HS-5 (cell line): Measurements from ENCODE around the gene SEPTIN5.
"Not testable (repeated sequence)": the region's sequence is repeated elsewhere in the genome, so short reads cannot be mapped to it uniquely, and the experiment has no call there.

Source experiments
- DNase-seq: peaks from one replicate; pipeline ENCODE4 v3.0.0-alpha.2; 2012; ENCODE audit warnings: low read depth

Gene SEPTIN5

DNA sequence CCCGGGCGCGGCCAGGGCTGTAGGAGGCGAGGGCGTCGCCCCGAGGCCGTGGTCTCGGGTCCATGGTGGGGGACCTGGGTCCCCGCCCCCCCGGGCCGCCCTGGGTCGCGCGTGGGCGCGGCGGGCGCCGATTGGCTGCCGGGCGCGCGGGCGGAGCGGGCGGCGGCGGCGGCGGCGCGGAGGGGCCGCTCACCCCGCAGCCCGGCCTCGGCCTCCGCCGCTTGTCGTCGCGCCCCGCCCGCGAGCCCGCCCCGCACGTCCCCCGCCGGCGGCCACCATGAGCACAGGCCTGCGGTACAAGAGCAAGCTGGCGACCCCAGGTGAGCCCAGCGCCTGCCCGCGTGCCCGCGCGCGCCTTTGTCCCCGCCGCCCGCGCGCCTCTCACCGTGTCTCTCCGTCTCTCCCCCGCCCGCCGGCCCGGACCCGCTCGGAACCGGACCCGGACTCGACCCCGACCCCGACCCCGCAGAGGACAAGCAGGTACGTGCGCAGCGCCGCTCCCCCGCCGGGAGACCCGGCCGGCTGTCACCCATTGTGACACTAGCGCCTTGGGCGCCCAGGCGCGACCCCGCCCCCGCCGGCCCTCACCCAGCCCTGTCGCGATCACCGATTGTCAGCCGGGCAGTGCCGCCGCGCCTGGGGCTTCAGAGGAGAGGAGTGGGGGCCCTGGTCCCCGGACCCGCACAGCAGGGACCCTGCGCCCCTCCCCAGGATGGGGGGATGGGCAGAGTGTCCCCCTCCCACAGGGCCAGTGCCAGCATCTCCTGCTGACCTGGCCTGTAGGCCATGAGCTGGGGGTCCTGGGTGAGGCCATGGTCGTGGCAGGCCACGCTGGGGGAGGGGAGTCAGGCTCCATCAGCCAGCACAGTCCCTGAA is at the start of gene SEPTIN5:
Gene SEPTIN5 (plus strand): TSS at position 192 of the 876 bp plus-strand sequence. CDS start 86 bp downstream, at position 278.
- DNase-seq = no peak

DNA sequence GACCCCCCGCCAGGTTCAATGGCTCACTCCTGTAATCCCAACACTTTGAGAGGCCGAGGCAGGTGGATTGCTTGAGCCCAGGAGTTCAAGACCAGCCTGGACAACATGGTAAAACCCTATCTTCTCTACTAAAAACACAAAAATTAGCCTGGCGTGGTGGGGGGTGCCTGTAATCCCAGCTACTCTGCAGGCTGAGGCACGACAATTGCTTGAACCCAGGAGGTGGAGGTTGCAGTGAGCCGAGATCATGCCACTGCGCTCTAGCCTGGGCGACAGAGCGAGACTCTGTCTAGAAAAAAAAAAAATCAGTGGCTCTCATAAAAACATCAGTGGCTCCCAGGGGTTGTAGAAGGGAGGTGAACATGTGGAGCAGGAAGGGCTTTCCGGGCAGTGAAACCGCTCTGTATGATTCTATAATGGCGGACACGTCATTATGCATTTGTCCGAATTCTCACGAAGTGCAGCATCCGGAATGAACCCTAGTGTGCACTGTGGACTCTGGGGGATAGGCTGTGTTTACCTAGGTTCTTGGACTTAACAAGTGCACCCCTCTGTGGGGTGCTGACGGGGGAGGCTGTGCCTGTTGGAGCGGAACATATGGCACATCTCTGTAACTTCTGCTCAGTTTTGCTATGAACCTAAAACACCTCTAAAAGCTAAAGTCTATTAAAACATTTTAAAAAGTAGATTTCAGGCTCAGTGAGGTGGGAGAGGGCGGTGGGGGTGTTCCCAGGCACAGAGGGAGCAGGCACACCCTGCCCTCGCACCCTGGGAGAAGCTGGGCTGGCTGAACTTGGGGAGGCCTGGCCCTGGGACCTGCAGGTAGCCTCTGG is 49.1 kb upstream of the SEPTIN5 start:
- DNase-seq = no peak

DNA sequence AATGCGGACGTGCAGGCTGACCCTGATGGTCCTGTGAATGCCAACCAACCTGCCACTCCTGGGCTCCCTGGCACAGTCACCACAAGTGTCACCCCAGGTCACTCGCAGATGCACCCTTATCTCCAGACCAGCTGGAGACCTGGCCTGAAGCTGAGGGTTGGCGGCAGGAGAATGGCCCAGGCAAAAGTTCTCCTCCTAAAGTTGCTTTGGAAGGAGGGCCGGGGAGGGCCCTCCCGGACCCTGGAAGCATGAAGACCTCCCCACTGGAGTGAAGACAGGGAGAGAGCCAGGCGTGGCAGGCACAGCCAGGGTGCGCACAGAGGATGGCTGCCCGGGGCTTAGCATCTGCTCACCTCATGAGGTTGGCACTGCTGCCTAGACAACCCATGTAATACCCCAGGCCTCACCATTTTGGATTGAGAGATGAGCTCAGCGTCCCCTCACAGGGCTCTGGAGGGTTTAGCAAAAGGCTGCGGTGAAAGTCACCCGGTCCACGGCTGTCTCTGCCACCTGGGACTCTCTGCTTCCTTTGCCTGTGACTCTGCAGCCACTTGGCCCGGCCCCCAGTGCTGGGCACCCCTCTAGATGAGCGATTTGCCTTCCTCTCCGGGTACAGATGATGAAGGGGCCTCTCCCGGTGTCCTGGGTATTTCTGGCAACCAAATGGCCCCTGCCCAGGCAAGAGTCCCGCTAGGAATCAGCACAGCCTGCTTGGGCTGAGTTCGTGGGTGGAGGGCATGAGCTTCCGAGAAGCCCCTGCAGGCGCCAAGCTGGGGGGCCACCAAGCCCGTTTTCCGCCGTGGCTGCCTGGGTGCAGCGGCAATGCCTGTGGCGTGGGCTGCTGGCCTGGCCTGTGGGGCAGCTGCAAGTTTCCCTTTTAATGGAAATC is 48.3 kb upstream of the SEPTIN5 start:
- DNase-seq = no peak

DNA sequence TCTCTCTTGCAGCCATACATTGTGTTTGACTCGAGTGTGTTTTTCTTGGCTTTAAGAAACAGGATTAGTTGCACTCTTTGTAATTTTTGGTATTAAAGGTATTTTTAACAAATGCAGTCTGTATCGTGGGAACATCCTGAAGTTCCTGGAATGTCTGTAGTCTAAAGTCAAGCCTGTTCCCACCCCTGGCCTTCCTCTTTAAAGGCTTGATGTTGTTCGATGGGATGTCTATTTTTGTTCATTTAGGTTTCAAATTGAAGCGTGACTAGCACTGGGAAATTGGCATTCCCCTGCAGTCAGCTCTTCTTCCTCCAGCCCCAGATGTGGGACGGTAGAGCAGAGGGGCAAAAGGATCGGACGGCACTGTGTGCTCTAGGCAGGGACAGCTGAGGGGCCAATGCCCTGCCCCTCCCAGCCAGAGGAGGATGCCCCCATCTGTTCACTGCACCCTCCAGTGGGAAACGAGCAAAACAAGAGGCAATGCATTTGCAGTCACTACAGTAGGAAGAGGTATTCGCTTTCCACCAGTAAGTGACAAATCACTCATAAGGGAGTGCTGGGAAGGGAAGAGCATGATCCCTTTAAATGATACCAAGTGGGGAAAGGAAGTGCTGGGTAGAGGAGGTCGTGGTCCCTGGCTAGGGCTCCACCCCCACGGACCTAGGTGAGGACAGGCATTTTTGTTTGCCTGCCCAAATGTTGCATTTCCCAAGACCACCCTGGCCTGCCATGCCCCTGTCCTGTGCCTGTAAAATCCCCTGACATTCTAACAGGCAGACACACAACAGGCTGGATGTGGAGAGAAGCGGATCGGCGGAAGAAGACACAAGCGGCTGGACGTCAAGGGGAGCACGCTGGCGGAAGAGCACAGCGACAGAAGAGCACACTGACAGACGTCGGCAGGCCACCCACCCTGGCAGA is 47.4 kb upstream of the SEPTIN5 start:
- no peak for DNase-seq

DNA sequence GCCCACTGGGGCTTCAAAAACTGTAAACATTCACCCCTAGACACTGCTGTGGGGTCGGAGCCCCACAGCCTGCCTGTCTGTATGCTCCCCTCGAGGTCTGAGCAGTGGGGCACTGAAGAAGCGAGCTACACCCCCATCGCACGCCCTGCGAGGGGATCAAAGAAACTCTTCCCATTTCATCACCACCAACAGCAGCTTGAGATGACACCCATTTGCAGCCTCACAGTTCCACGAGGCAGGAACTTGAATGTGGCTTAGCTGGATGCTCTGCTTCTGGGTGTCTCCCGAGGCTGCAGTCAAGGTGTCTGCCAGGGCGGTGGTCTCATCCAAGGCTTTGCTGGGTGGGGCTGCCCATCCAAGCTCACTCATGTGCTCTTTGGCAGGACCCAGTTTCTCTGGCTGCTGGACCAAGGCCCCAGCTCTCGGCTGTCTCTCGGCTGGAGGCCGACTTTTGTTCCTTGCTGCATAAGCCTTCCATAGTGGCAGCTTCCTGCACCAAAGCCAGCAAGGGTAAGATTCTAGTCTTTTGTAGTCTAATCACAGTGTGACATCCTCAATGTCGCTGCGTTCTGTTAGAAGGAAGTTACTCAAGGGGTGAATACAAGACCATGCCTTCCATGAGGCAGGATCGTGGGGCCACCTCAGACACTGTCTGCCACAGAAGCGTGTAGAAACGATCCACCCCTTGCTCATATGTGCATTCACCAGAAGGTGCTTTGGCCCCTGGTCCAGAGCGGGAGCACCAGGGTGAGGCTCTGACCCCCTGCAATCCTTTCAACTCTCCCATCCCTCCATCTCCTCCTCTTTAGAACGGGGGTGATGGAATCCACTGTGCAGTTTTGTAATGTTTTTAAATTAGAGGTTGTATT is 46.2 kb upstream of the SEPTIN5 start:
- no peak for DNase-seq

DNA sequence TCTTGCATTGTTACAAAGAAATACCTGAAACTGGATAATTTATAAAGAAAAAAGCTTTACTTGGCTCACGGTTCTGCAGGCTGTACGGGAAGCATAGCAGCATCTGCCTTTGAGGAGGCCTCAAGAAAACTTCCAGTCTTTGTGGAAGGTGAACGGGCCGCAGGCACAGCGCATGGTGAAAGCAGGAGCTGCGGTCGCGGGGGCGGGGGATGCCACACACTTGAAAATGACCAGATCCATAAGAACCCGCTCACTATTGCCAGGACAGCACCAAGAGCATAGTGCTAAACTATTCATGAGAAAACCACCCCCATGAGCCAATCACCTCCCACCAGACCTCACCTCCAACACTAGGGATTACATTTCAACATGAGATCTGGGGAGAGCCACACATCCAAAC is 45.6 kb upstream of the SEPTIN5 start:
- no peak for DNase-seq

DNA sequence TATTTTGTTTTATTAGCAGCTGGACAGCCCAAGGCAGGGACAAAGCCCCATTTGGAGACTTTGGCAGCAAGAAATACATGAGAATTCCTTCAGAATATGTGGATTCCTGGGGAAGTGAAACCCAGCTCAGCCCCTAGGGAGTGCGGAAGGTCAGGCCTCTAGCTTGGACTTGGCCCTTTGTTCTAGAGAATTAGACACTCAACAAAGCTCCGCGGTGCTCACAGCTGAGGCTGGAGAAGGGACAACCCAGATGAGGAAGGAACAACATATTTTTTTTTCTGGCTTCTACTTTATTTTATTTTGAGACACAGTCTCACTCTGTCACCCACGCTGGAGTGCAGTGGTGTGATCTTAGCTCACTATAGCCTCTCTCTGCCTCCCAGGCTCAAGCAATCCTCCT is 44.7 kb upstream of the SEPTIN5 start:
- no peak for DNase-seq

DNA sequence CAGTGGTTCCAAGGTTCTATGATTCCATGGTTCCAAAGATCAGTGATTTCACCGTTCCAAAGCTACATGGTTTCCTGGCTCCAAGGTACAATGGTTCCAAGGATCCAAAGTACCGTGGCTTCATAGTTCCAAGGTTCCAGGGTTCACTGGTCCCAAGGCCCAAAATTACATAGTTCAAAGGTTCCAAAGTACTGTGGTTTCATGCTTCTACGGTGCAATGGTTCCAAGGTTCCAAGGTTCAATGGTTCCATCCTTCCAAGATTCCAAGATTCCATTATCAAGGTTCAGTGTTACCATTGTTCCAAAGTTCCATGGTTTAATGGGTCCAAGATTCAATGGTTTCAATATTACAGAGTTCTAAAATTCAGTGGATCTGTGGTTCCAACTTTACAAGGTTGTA is 43.0 kb upstream of the SEPTIN5 start:
- DNase-seq = no peak

DNA sequence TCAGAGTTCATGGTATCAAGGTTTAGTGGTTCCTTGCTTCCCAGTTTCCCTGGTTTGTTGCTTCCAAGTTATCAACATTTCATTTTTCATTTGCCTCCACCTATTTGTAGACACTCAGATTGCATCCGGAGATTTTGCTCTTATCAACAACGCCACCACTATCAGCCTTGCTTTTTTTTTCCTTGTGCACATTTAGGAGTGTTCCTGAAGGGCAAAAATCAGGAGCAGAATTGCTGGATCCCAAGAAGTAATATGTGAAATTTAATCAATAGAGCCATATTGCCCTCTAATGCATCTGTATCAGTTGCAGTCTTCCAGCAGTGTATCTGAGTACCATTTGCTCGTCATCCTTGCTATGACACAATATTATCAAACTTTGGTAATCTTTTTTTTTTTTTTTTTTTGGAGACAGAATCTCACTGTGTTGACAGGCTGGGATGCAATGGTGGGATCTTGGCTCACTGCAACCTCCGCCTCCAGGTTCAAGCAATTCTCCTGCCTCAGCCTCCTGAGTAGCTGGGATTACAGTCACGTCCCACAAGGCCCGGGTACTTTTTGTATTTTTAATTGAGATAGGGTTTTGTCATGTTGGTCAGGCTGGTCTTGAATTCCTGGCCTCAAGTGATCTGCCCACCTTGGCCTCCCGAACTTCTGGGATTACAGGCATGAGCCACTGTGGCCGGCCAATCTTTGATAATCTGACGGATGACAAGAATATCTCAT is 42.1 kb upstream of the SEPTIN5 start:
- DNase-seq = no peak

DNA sequence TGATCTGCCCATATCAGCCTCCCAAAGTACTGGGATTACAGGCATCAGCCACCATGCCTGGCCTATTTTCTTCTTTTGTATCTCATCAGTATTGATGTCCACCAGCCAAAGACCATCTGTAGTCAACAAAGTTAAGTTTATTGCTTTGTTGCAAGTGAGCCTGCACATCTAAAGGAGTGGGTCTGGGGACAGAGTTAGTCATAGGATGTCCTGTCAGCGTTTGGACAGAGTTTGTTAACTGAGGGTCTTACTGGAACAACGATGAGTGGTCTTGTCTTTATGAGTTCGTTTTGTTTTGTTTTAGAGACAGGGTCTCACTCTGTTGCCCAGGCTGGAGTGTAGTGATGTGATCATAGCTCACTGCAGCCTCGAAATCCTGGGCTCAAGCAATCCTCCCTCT is 40.6 kb upstream of the SEPTIN5 start:
- DNase-seq = no peak

DNA sequence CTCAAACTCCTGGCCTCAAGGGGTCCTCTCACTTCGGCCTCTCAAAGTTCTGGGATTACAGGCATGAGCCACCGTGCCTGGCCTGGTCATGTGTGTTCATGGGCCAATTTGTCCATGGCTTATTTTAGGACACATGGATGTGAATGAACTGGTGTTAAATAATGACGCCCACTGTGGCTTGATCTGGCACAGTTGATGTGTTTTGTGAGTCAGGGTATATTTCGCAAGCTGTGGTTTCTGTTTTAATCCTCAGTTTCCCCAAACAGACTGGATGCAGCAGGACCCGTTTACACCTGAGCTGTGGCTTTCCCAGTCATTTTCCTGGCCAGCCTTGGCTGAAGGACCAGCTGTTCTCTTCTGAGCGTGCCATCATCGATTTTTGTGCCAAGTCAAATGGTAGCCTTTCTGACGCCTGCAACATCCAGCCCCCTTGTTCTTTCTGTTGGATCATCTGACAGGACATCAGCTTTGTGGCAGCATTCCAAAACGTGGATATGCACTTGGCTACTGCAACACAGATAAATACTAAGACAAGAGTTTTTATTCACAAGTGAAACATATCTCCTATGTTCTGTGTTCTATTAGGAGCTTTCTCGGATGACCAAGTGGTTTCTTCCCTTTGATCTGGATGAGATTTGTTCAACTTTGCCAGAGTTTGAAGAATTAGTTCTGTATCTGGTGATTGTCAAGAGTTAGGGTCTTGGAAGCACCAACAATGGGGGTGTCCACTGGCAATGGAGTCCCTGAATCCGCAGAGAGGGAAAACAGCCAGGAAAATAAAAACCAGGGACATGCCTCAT is 40.0 kb upstream of the SEPTIN5 start:
- DNase-seq = no peak

DNA sequence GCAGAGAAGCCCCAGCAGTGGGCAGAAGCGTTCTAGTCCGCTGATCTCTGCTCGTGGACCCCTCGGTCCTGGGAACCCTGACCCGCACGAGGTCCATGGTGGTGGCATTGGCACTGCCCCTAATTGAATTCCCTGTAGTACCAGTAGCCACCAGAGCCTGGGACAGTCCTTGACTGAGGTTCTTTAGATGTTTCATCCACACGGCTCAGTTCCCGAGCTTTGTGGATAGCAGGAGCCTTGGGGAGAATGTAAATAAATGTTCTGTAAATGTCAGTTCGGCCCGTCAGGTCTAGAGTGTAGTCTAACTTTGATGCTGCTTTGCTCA is 39.4 kb upstream of the SEPTIN5 start:
- DNase-seq = no peak

DNA sequence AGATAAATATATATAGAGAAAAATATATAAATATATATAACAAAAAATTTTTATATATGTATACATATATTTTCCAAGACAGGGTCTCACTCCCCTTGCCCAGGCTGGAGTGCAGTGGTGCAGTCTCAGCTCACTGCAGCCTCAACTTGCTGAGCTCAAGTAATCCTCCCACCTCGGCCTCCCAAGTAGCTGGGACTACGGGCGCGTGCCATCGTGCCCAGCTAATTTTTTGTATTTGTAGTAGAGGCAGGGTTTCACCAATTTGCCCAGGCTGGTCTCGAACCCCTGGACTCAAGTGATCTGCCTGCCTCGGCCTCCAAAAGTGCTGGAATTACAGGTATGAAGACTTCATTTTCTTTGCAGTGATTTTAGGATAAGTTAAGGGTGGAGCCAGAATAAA is 38.9 kb upstream of the SEPTIN5 start:
- DNase-seq = no peak

DNA sequence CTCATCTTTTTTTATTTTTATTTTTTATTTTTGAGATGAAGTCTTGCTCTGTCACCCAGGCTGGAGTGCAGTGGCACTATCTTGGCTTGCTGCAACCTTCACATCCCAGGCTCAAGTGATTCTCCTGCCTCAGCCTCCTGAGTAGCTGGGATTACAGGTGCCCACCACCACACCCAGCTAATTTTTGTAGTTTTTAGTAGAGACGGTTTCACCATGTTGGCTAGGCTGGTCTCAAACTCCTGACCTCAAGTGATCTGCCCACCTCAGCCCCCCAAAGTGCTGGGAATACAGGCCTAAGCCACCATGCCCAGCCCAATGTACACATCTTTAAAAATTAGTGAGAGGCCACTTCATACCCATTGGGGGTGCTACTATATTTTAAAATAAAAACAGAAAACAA is 37.9 kb upstream of the SEPTIN5 start:
- DNase-seq = not testable (repeated sequence)

DNA sequence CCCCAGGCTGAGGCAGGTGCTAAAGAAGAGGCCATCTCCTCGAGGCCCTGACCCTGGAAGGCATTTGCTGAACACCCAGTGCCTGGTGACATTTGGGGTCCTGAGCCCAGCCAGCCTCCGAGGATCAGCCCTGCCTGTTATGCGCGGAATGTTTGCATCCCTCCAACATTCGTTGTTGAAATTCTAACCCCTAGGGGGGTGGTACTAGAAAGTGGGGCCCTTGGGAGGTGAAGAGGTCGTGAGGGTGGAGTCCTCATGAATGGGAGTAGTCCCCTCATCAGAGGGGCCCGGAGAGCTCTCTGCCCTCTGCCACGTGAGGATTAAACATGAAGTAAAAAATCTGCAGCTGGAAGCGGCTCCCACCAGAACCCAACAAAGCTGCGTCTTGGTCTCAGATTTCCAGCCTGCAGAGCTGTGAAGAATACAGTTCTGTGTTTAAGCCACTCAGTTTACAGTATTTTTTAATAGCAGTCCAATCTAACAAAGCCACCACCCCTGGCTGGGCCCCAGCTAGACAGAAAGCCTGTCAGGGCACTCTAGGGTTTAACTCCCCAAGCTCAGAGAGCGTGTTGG is 35.3 kb upstream of the SEPTIN5 start:
- no peak for DNase-seq

DNA sequence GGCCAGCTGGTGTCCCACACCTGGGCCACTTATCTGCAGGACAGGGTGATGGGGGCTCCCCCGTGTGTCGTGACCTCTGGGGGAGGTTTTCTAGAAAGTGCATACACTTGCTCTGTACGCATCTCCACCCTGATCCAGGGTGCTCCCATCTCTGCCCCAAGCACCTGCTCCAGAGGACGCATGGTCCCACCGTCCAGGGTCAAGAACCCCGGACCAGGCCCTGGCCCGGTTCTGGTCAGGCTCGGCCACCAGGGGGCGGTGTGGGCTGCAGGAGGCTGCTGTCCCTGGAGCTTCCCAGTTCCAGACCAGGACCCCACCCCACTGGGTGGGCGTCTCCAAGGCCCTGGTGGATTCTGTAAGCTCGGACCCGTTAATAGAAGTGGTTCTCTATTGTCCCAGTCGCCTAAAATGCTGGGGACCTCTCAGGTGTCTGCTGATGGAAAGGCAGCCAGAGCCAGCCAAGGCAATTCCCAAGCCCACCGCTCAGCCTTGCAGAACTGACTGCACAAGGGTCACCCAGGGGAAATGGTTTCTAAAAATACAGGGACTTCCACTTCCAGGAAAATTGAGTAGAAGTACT is 34.7 kb upstream of the SEPTIN5 start:
- DNase-seq = no peak

DNA sequence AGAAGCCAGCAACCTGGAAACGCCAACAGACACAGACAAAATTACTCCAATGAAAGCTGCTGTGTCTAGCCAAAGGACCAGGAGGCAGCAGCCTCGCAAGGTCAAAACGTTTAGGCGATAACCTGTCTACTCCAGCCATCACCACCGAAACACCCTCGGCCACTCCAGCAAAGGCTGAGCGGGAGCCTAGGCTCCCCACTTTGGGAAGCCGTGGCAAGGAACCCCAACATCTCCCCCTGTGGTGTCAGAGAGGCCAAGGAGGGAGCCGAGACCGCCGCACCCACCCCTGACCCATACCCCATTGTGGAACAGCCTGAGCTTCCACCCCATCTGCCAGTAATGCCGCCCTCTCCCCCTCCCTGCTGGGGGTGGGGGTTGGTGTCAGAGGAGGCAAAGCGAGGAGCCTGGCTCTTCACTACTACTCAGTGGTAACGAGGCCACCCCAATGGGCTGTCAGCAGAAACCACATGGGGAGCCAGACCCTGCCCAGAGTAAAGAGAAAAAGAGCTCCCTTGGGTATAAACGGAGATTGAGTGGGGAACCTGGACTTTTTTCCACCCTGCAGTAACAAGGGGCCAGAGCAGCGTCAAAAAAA is 33.9 kb upstream of the SEPTIN5 start:
- DNase-seq = no peak
